ENCODE data around the gene FTMT.

DNA sequence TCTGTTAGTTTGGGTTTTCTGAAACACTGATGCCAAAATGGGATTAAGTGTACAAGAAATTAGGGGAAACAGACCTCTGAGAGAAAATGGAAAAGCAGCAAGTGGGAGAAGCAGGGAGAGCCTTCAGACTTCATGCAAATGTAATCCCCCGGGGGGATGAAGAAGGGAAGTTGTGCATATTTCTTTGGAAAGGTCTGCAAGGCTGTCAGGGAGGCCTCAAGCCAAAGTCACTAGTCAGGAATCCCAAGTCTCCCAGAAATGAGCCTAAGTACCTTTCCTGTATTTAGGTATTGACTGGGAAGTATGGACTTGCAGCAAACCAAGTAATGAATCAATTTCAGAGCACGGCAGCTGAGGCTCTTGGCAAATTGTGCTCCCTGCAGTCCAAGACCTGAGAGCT is 2.2 kb downstream of the FTMT start:
- no peak for TF ChIP-seq ISX (CRISPR knock-in tag; conservative IDR thresholded peaks at IDR 0.05)
- no peak for TF ChIP-seq POLR2A (IDR thresholded peaks at IDR 0.05; ENCODE audit: insufficient read depth in 1 of 2, low read depth in 2 of 2, low read length in 2 of 2)
- TF ChIP-seq ZBTB42 (CRISPR knock-in tag; IDR thresholded peaks at IDR 0.05): no peak
- TF ChIP-seq RNF2 (conservative IDR thresholded peaks at IDR 0.05; ENCODE audit: low read depth): no peak
